HepG2 (cell line): ENCODE results near the gene CA14. TPM values are rescaled to one million over a fixed set of nuclear protein-coding genes. Genes with fewer than 3 reads are reported as not detected.

Experiments used
- ATAD3A ChIP-seq: sonication (generic); formaldehyde crosslinking; IDR thresholded peaks from 2 replicates; pipeline ENCODE4 v1.4.0; 2020; ENCODE audit warnings: missing genetic modification reagents
- BCLAF1 ChIP-seq: fragments of 450-650 bp; IDR thresholded peaks from 2 replicates; pipeline ENCODE4 v1.6.1; 2017; ENCODE audit warnings: mild to moderate bottlenecking
- CENPX ChIP-seq: sonication (generic); formaldehyde crosslinking; IDR thresholded peaks from 2 replicates; pipeline ENCODE4 v1.9.0; 2021; ENCODE audit warnings: mild to moderate bottlenecking, missing genetic modification reagents, moderate library complexity
- CREM ChIP-seq, 2 experiments: sonication (generic) in 1 of 2; formaldehyde crosslinking in 1 of 2; IDR thresholded peaks; 2 replicates each; pipeline versions ENCODE4 v1.4.0 to v1.6.1; 2016 to 2020; ENCODE audit warnings: antibody characterized with exemption in 1 of 2, mild to moderate bottlenecking in 1 of 2, missing genetic modification reagents in 1 of 2
- FOXK2 ChIP-seq: fragments of 450-650 bp; IDR thresholded peaks from 2 replicates; pipeline ENCODE4 v1.6.1; 2016
- FOXM1 ChIP-seq: sonication (generic); formaldehyde crosslinking; IDR thresholded peaks from 2 replicates; pipeline ENCODE4 v1.5.0; 2020; ENCODE audit warnings: missing genetic modification reagents
- HDAC2 ChIP-seq: sonication (generic); formaldehyde crosslinking; IDR thresholded peaks from 2 replicates; pipeline ENCODE4 v1.4.0; 2020; ENCODE audit warnings: missing genetic modification reagents
- HMGA1 ChIP-seq: sonication (generic); formaldehyde crosslinking; conservative IDR thresholded peaks from 2 replicates; pipeline ENCODE4 v1.4.0; 2020; ENCODE audit warnings: missing genetic modification reagents
- KDM4B ChIP-seq: sonication (generic); formaldehyde crosslinking; IDR thresholded peaks from 2 replicates; pipeline ENCODE4 v1.4.0; 2020; ENCODE audit warnings: missing genetic modification reagents
- MXD1 ChIP-seq: sonication (generic); formaldehyde crosslinking; IDR thresholded peaks from 2 replicates; pipeline ENCODE4 v1.4.0; 2020; ENCODE audit warnings: mild to moderate bottlenecking, missing genetic modification reagents
- MYNN ChIP-seq: sonication (generic); formaldehyde crosslinking; IDR thresholded peaks from 2 replicates; pipeline ENCODE4 v1.4.0; 2020; ENCODE audit warnings: mild to moderate bottlenecking, low read depth, missing genetic modification reagents
- NCOA2 ChIP-seq: sonication (generic); formaldehyde crosslinking; IDR thresholded peaks from 2 replicates; pipeline ENCODE4 v1.8.0; 2022; ENCODE audit warnings: inconsistent platforms
- RBM39 ChIP-seq: fragments of 200-400 bp; formaldehyde crosslinking; IDR thresholded peaks from one replicate; pipeline ENCODE4 v1.6.1; 2018; ENCODE audit warnings: antibody characterized with exemption, mild to moderate bottlenecking, low read depth, low read length; ENCODE audit not compliant: poor library complexity, severe bottlenecking
- THAP7 ChIP-seq: sonication (generic); formaldehyde crosslinking; IDR thresholded peaks from 2 replicates; pipeline ENCODE4 v1.8.1; 2023; ENCODE audit warnings: mild to moderate bottlenecking, missing genetic modification reagents
- XBP1 ChIP-seq: sonication (generic); formaldehyde crosslinking; IDR thresholded peaks from 2 replicates; pipeline ENCODE4 v1.5.0; 2020; ENCODE audit warnings: missing genetic modification reagents
- ZFYVE20 ChIP-seq: sonication (generic); formaldehyde crosslinking; IDR thresholded peaks from 2 replicates; pipeline ENCODE4 v1.8.0; 2023; ENCODE audit warnings: low read depth, mild to moderate bottlenecking, moderate library complexity, missing genetic modification reagents, borderline replicate concordance
- ZIK1 ChIP-seq: sonication (generic); formaldehyde crosslinking; IDR thresholded peaks from 2 replicates; pipeline ENCODE4 v1.5.0; 2020; ENCODE audit warnings: mild to moderate bottlenecking, low read depth, missing genetic modification reagents, borderline replicate concordance
- ZNF101 ChIP-seq: sonication (generic); formaldehyde crosslinking; IDR thresholded peaks from 2 replicates; pipeline ENCODE4 v1.4.0; 2020; ENCODE audit warnings: mild to moderate bottlenecking, low read depth, missing genetic modification reagents, borderline replicate concordance
- ZNF274 ChIP-seq: sonication (generic); formaldehyde crosslinking; IDR thresholded peaks from 2 replicates; pipeline ENCODE4 v1.5.1; 2020; ENCODE audit warnings: mild to moderate bottlenecking, missing genetic modification reagents
- ZNF512 ChIP-seq: sonication (generic); formaldehyde crosslinking; IDR thresholded peaks from 2 replicates; pipeline ENCODE4 v1.4.0; 2020; ENCODE audit warnings: mild to moderate bottlenecking, missing genetic modification reagents
- ZNF670 ChIP-seq: sonication (generic); formaldehyde crosslinking; IDR thresholded peaks from 2 replicates; pipeline ENCODE4 v1.8.0; 2022; ENCODE audit warnings: mild to moderate bottlenecking, missing genetic modification reagents, borderline replicate concordance
- ZNF761 ChIP-seq: sonication (generic); formaldehyde crosslinking; conservative IDR thresholded peaks from 2 replicates; pipeline ENCODE4 v1.4.0; 2020; ENCODE audit warnings: mild to moderate bottlenecking, missing genetic modification reagents
- ZSCAN12 ChIP-seq: sonication (generic); formaldehyde crosslinking; IDR thresholded peaks from 2 replicates; pipeline ENCODE4 v1.9.0; 2021; ENCODE audit warnings: mild to moderate bottlenecking, missing genetic modification reagents
- polyA plus RNA-seq, 8 experiments: library from polyadenylated mRNA; depleted of rRNA in 3 of 8; stranded (reverse) in 7 of 8; unstranded in 1 of 8; fragments of >200 nt; fragmentation: Illumina TruSeq in 4 of 8; extraction: Trizol in 4 of 8; gene quantifications; 2 replicates each; pipeline versions ENCODE4 v1.2.1 to v1.2.3, GENCODE V29; 2011 to 2016; ENCODE audit warnings: low read depth in 4 of 8, missing spikeins in 1 of 8, mixed read lengths in 1 of 8; ENCODE audit not compliant: insufficient read depth in 1 of 8
- total RNA-seq, 5 experiments: library from RNA; depleted of rRNA; stranded (reverse); fragments of >200 nt; fragmentation: Illumina TruSeq; extraction: Trizol; gene quantifications; 2 replicates each; pipeline ENCODE4 v1.2.3, GENCODE V29; 2016; ENCODE audit warnings: low read depth in 1 of 5

The CA14 gene
- total and polyA plus RNA-seq, 2 of the 13 experiments (the other 11 are each of a cell fraction or from before 2014, with no cell fraction given), result 2.4 to 8.5 TPM

GRCh38 chr1:150268705-150269403, 11.3 kb downstream of the CA14 start, which contains the start of gene APH1A (continued):
- TF ChIP-seq KDM4B (CRISPR knock-in tag) (no peak), BCLAF1 (no peak), HMGA1 (CRISPR knock-in tag) (no peak), ZNF670 (CRISPR knock-in tag) (peak; percentile 72; the same call in 1 of the 2 replicates), RBM39 (no peak), CREM (IDR thresholded peaks at IDR 0.05) (peak; percentile 93), CREM (CRISPR knock-in tag; IDR thresholded peaks at IDR 0.05) (no peak; the same call in 1 of the 2 replicates), NCOA2 (CRISPR knock-in tag) (0 out of 2 replicates have a peak, but pooled peaks have one; percentile 16), MYNN (CRISPR knock-in tag) (no peak), CENPX (CRISPR knock-in tag) (no peak), ZNF761 (CRISPR knock-in tag) (0 out of 2 replicates have a peak, but pooled peaks have one; percentile 54), ZIK1 (no peak), FOXK2 (no peak), ZNF101 (CRISPR knock-in tag) (no peak), FOXM1 (CRISPR knock-in tag) (no peak), MXD1 (CRISPR knock-in tag) (peak; percentile 48; the same call in 1 of the 2 replicates), XBP1 (CRISPR knock-in tag) (no peak), THAP7 (CRISPR knock-in tag) (peak; percentile 78), ZNF512 (CRISPR knock-in tag) (no peak), ATAD3A (CRISPR knock-in tag) (no peak), HDAC2 (CRISPR knock-in tag) (no peak; the same call in none of the 2 replicates), ZFYVE20 (CRISPR knock-in tag) (no peak), ZSCAN12 (CRISPR knock-in tag) (no peak), ZNF274 (CRISPR knock-in tag) (peak; percentile 69; the same call in 1 of the 2 replicates)
